ENCODE results near the gene CCT7. TPM values are rescaled to one million over a fixed set of nuclear protein-coding genes. Genes with fewer than 3 reads are reported as not detected.

The CCT7 gene
- polyA plus RNA-seq, 1 donor from 2014 or later = 310 TPM

- Histone ChIP-seq H3K4me3 (ENCODE audit: low read length) (no peak overlapping the region), H3K9ac (ENCODE audit: low read length) (no peak overlapping the region), H3K79me2 (replicated peaks; ENCODE audit: insufficient read depth, low read length) (no peaks in the 10 kb centered on the region), H3K27ac (ENCODE audit: low read length) (no peak overlapping the region), H4K20me1 (ENCODE audit: insufficient read depth) (no peaks in the 10 kb centered on the region), H3K9me2 (ENCODE audit: insufficient read depth, low read length) (no peaks in the 10 kb centered on the region), H3K27me3 (ENCODE audit: insufficient read depth, low read depth, low read length) (no peaks in the 10 kb centered on the region), H3K9me3 (ENCODE audit: low read length) (no peaks in the 10 kb centered on the region), H2AFZ (ENCODE audit: low read depth, low read length) (no peak overlapping the region), H3F3A (ENCODE audit: insufficient read depth, low read length, poor library complexity, severe bottlenecking) (peaks cover 3% of the 10 kb centered on the region), H3K36me3 (ENCODE audit: insufficient read depth, low read length) (no peaks in the 10 kb centered on the region), H3K4me2 (ENCODE audit: low read length) (no peak overlapping the region)
- TF ChIP-seq CTCF (IDR thresholded peaks at IDR 0.05; ENCODE audit: poor library complexity, severe bottlenecking) = no peak
- no peak for TF ChIP-seq POLR2AphosphoS5 (IDR thresholded peaks at IDR 0.05)
- no peak for TF ChIP-seq TAF1 (IDR thresholded peaks at IDR 0.05; ENCODE audit: low read depth)
- TF ChIP-seq REST (IDR thresholded peaks at IDR 0.05; ENCODE audit: borderline replicate concordance) = no peak
- TF ChIP-seq RAD21 (conservative IDR thresholded peaks at IDR 0.05) = no peak
- no peak for TF ChIP-seq EZH2 (IDR thresholded peaks at IDR 0.05; ENCODE audit: borderline replicate concordance, insufficient read depth, low read length, poor library complexity, severe bottlenecking)
- no peak for TF ChIP-seq EP300 (conservative IDR thresholded peaks at IDR 0.05; ENCODE audit: poor library complexity, severe bottlenecking)
- no peak for TF ChIP-seq SMC3 (conservative IDR thresholded peaks at IDR 0.05; ENCODE audit: poor library complexity)
- TF ChIP-seq MXI1 (conservative IDR thresholded peaks at IDR 0.05; ENCODE audit: poor library complexity, severe bottlenecking) = no peak
Observed at GRCh38 chr2:73301636-73302035, 67.5 kb downstream of the CCT7 start.

Small RNAs within 50 kb of the gene (small RNA-seq; reads per million reads assigned to genes)
- gene RNU6-111P = 0 reads per million in 3 experiments

Other genes with a start within 250 kb of the CCT7 start
- gene SFXN5, start 162.6 kb upstream of the CCT7 start, polyA plus RNA-seq = 5.8 and 6.7 TPM in 2 replicates
- gene RAB11FIP5, start 121.4 kb upstream of the CCT7 start, polyA plus RNA-seq = 2.6 and 3.3 TPM in 2 replicates
- not detected in 2 replicates for gene NOTO, start 31.7 kb upstream of the CCT7 start, polyA plus RNA-seq
- 15.5 and 21.3 TPM in 2 replicates for gene SMYD5, start 20.1 kb upstream of the CCT7 start, polyA plus RNA-seq
- 36.5 TPM in 2 replicates for gene PRADC1, start 1.1 kb upstream of the CCT7 start, polyA plus RNA-seq
- gene FBXO41, start 50.2 kb downstream of the CCT7 start, polyA plus RNA-seq = 6.0 and 6.7 TPM in 2 replicates
- 0.90 TPM in 1 of 2 replicates, not detected in the other for gene EGR4, start 59.2 kb downstream of the CCT7 start, polyA plus RNA-seq
- gene ALMS1, start 151.5 kb downstream of the CCT7 start, polyA plus RNA-seq = 12.2 and 20.5 TPM in 2 replicates

Data from neural cell (in vitro differentiated cells).